NCI-H146 treated with DMSO at 0.1 percent for 48 hours (cell line): Measurements from ENCODE around the gene RUNDC1.

ENCODE experiments used
- DNase-seq: peaks from one replicate; lab custom pipeline; 2025; ENCODE audit not compliant: unreplicated experiment; lab: John Stamatoyannopoulos, UW

Gene RUNDC1

GRCh38 chr17:43039646-43040045 is 59.3 kb downstream of the RUNDC1 start:
- DNase-seq: no peak

GRCh38 chr17:43040655-43041054 is 60.3 kb downstream of the RUNDC1 start:
- DNase-seq: no peak

GRCh38 chr17:43042025-43042628 is 61.8 kb downstream of the RUNDC1 start:
- no peak for DNase-seq
